ENCODE data around the gene TH.

- TF ChIP-seq, protein P1, sequence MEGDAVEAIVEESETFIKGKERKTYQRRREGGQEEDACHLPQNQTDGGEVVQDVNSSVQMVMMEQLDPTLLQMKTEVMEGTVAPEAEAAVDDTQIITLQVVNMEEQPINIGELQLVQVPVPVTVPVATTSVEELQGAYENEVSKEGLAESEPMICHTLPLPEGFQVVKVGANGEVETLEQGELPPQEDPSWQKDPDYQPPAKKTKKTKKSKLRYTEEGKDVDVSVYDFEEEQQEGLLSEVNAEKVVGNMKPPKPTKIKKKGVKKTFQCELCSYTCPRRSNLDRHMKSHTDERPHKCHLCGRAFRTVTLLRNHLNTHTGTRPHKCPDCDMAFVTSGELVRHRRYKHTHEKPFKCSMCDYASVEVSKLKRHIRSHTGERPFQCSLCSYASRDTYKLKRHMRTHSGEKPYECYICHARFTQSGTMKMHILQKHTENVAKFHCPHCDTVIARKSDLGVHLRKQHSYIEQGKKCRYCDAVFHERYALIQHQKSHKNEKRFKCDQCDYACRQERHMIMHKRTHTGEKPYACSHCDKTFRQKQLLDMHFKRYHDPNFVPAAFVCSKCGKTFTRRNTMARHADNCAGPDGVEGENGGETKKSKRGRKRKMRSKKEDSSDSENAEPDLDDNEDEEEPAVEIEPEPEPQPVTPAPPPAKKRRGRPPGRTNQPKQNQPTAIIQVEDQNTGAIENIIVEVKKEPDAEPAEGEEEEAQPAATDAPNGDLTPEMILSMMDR (IDR thresholded peaks at IDR 0.05), result no peak
- no peak for TF ChIP-seq POLR2A (IDR thresholded peaks at IDR 0.05)
Observed at GRCh38 chr11:2164081-2164480, 7.5 kb downstream of the TH start.
